ENCODE measurements around the gene TNFAIP8.

Gene TNFAIP8

DNA sequence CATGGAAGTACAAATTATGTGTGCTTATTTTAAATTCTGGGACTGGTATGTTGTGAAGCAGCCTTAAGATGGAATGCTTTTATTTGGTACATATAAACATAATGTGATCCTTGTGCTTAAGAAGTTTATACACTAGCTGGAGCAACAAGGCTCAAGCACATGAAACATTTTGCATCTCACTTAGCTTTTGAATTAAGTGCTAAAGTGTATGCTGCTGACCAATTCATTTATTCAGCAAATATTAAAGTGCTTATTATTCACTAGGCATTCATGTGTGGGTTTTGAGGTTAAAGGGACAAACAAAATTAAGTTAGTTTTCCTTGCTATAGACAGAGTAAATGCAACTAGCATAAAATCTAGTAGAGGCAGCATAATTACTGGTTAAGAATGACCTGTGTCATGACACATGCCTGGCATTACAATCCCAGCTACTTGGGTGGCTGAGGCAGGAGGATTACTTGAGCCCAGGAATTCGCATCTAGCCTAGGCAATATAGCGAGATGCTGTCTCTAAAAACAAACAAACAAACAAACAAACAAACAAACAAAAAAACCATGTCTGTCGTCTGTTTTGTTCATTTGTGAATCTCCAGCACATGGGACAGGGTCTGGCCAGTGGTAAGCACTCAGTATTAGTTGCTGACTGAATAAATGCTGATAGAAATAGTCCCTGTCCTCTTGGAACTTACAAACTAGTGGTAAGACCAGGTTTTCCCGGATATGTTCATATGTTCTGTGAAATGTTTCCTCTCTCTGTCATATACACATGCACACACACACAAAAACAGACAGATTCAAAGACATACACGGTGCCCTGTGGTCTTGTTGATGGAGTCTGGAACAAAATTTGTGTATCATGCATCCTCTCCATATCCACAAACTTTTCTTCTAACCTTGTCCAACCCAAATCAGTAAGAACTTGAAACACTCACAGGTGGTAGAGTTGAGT, 41.9 kb upstream of the TNFAIP8 start:
- H3K4me3 ChIP-seq (ENCODE audit: low read length), result no peak overlapping the region
- no peak for DNase-seq (ENCODE audit: low read depth)
- TF ChIP-seq, protein P1, sequence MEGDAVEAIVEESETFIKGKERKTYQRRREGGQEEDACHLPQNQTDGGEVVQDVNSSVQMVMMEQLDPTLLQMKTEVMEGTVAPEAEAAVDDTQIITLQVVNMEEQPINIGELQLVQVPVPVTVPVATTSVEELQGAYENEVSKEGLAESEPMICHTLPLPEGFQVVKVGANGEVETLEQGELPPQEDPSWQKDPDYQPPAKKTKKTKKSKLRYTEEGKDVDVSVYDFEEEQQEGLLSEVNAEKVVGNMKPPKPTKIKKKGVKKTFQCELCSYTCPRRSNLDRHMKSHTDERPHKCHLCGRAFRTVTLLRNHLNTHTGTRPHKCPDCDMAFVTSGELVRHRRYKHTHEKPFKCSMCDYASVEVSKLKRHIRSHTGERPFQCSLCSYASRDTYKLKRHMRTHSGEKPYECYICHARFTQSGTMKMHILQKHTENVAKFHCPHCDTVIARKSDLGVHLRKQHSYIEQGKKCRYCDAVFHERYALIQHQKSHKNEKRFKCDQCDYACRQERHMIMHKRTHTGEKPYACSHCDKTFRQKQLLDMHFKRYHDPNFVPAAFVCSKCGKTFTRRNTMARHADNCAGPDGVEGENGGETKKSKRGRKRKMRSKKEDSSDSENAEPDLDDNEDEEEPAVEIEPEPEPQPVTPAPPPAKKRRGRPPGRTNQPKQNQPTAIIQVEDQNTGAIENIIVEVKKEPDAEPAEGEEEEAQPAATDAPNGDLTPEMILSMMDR (IDR thresholded peaks at IDR 0.05; ENCODE audit: insufficient read depth, low read depth, low read length, missing control alignments), result no peak

DNA sequence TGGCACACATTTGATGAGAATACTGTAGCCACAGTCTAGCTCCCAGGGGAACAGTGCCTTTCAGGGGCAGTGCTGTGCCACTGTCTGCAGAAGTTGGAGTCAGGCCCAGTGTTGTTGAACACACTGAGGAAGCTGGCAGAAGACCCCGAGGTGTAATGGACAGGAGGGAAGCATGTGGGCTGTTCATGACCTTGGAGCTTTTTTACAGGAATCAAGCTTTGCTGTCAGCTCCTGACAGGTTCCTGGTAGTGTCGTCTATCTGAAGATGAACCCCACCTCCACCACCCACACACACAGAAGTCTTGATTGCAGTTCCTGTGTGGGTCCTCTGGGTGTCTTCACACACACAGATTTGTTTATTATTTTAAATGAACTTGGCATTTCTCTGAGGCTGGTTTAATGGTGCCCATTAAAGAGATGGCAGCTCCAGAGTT, 40.3 kb upstream of the TNFAIP8 start:
- H3K4me3 ChIP-seq (ENCODE audit: low read length), result no peak overlapping the region
- DNase-seq (ENCODE audit: low read depth), result peak; percentile 68
- TF ChIP-seq, protein P1 (IDR thresholded peaks at IDR 0.05; ENCODE audit: insufficient read depth, low read depth, low read length, missing control alignments), result peak; percentile 56

DNA sequence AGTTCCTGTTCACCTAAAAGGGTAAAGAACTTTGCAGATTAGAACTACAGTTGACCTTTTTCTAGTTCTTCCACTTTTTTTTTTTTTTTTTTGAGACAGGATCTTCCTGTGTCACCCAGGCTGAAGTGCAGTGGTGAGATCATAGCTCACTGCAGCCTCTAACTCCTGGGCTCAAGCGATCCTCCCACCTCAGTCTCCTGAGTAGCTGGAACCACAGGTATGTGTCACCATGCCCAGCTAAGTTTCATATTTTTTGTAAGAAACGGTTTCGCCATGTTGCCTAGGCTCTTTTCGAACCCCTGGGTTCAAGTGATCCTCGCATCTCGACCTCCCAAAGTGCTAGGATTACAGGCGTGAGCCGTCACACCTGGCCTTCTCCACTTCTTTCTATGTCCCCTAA, 39.7 kb upstream of the TNFAIP8 start:
- H3K4me3 ChIP-seq (ENCODE audit: low read length), result no peak overlapping the region
- TF ChIP-seq, protein P1 (IDR thresholded peaks at IDR 0.05; ENCODE audit: insufficient read depth, low read depth, low read length, missing control alignments), result no peak
- DNase-seq (ENCODE audit: low read depth), result no peak

DNA sequence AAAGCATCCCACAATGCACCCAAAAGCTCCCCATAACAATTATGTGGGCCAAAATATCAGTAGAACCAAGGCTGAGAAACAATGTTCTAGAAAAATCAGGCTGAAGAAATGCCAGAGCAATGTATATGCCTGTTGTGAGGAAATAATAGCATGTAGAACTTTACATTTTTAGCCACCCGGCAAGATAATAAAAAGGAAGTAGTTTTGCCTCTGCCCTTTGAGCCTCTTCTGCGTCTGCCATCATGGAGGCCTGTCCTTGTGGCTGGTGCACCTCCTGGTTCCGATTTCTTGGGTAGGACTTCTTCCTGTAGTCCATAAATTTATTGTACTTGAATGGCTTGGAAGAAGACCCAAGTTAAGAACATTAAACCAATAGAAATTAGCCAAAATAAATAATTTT, 38.9 kb upstream of the TNFAIP8 start:
- TF ChIP-seq, protein P1 (IDR thresholded peaks at IDR 0.05; ENCODE audit: insufficient read depth, low read depth, low read length, missing control alignments), result no peak
- no peak for DNase-seq (ENCODE audit: low read depth)
- H3K4me3 ChIP-seq (ENCODE audit: low read length), result no peak overlapping the region

DNA sequence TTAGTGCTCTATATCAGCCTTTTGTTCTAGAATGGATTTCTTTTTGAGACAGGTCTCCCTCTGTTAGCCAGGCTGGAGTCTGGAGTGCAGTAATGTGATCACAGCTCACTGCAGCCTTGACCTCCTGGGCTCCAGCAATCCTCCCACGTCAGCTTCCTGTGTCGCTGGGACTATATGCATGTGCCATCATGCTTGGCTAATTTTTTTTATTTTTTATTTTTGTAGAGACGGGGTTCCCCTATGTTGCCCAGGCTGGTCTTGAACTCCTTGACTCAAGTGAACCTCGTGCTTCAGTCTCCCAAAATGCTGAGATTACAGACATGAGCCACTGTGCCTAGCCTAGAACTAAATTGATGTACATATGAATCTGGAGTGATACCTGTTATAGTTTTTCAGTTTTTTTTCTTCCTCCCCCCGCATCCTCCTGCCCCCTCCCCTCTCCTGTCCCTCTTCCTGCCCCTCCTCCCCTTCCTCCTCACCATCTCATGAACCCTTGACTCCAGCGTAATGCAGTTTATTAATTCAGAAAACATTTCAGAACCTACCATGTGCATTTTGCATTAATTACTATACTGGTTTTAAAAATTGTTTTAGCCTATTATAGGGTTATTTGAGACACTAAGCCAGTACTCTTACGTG, 37.4 kb upstream of the TNFAIP8 start:
- TF ChIP-seq, protein P1 (IDR thresholded peaks at IDR 0.05; ENCODE audit: insufficient read depth, low read depth, low read length, missing control alignments), result no peak
- DNase-seq (ENCODE audit: low read depth), result peak; percentile 52
- no peak overlapping the region for H3K4me3 ChIP-seq (ENCODE audit: low read length)

DNA sequence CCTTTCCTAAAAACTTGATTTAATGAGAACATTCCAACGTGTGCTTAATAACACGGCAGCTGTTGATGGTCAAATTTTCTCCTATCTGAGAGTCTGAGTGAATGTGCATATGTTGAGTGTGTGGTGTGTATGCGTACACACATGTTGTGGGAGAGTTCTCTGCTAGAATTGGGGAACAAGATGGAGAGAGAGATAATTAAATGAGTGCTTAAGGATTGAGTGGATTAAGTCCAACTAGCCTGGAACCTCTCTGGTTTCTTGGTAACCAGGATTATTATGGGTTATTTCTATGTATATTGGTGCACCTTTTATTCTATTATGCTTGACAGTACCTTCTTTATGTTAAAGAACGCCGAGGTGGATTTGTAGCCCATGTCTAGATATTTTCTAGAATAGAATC, 36.4 kb upstream of the TNFAIP8 start:
- no peak overlapping the region for H3K4me3 ChIP-seq (ENCODE audit: low read length)
- no peak for DNase-seq (ENCODE audit: low read depth)
- TF ChIP-seq, protein P1 (IDR thresholded peaks at IDR 0.05; ENCODE audit: insufficient read depth, low read depth, low read length, missing control alignments), result no peak
